Tibial nerve (tissue), 4 donors: ENCODE results near the gene BARHL1. TPM values are rescaled to one million over a fixed set of nuclear protein-coding genes. Genes with fewer than 3 reads are reported as not detected.

ENCODE experiments used
- DNase-seq, 2 donors: peaks; one replicate each; pipeline ENCODE4 v3.0.0-alpha.2; 2019; ENCODE audit warnings: low spot score in 2 of 2
- H3K27ac ChIP-seq, 4 donors: fragments of 200-600 bp; sonication (generic) in 3 of 4; one replicate each; pipeline ENCODE4 v1.5.1; 2017 to 2019; ENCODE audit warnings: mild to moderate bottlenecking in 1 of 4
- H3K27me3 ChIP-seq, 2 donors: fragments of 200-600 bp; sonication (generic) in 1 of 2; one replicate each; pipeline versions ENCODE4 v1.5.1 to v1.6.0; 2017 to 2019
- H3K36me3 ChIP-seq, 3 donors: fragments of 200-600 bp; sonication (generic); one replicate each; pipeline ENCODE4 v1.5.1; 2018 to 2019
- H3K4me1 ChIP-seq, 4 donors: fragments of 200-600 bp; sonication (generic) in 3 of 4; one replicate each; pipeline ENCODE4 v1.5.1; 2017 to 2019
- H3K4me3 ChIP-seq, 4 donors: fragments of 200-600 bp; sonication (generic) in 3 of 4; one replicate each; pipeline ENCODE4 v1.5.1; 2017 to 2019; ENCODE audit warnings: mild to moderate bottlenecking in 1 of 4, moderate library complexity in 1 of 4
- H3K9me3 ChIP-seq, 4 donors: fragments of 200-600 bp; sonication (generic) in 3 of 4; one replicate each; pipeline ENCODE4 v1.5.1; 2017 to 2019
- CTCF ChIP-seq, 5 experiments: fragments of 200-600 bp in 3 of 5; fragments of 450-650 bp in 2 of 5; sonication (generic) in 3 of 5; IDR thresholded peaks; one replicate each; pipeline ENCODE4 v1.5.1; 2016 to 2019; ENCODE audit warnings: antibody characterized with exemption in 5 of 5, mild to moderate bottlenecking in 3 of 5, moderate library complexity in 2 of 5
- EP300 ChIP-seq, 2 donors: sonication (generic); formaldehyde crosslinking; IDR thresholded peaks; one replicate each; pipeline ENCODE4 v1.6.1; 2017; ENCODE audit warnings: antibody characterized with exemption in 2 of 2, mild to moderate bottlenecking in 1 of 2
- POLR2A ChIP-seq, 2 donors: fragments of 450-650 bp; IDR thresholded peaks; one replicate each; pipeline ENCODE4 v1.6.1; 2017; ENCODE audit warnings: antibody characterized with exemption in 2 of 2, mild to moderate bottlenecking in 2 of 2, moderate library complexity in 2 of 2
- WGBS, 2 donors: methylation state at CpG; one replicate each; pipeline ENCODE4 v1.1.5; 2018; 5-methylcytosine and 5-hydroxymethylcytosine counted together
- total RNA-seq, 4 donors: library from RNA; depleted of rRNA; stranded (reverse); fragments of >200 nt; gene quantifications; one replicate each; pipeline ENCODE4 v1.1.0, GENCODE V29; 2016

The BARHL1 gene
- total RNA-seq, 4 donors from 2014 or later, result not detected

GRCh38 chr9:132579427-132579798, 3.0 kb upstream of the BARHL1 start:
- peaks cover 0 to 29% (median 2%) of the 10 kb centered on the region in 4 donors for H3K4me1 ChIP-seq
- H3K4me3 ChIP-seq, result no peak overlapping the region
- DNase-seq, result no peak
- H3K36me3 ChIP-seq, result no peaks in the 10 kb centered on the region
- H3K9me3 ChIP-seq, result no peaks in the 10 kb centered on the region
- no peak for TF ChIP-seq EP300 (IDR thresholded peaks at IDR 0.05)
- TF ChIP-seq CTCF (IDR thresholded peaks at IDR 0.05), result no peak
- TF ChIP-seq POLR2A (IDR thresholded peaks at IDR 0.05), result no peak
- peaks cover 6 to 97% of the 10 kb centered on the region in 2 donors for H3K27me3 ChIP-seq
- H3K27ac ChIP-seq, result no peak overlapping the region
- WGBS, 2 donors, result 5 to 6% methylated on average over 15 of the region's 15 CpGs

GRCh38 chr9:132582786-132583583, 579 bp downstream of the BARHL1 start:
- H3K27me3 ChIP-seq, result peaks cover 6 to 100% of the 10 kb centered on the region in 2 donors
- no peak overlapping the region for H3K27ac ChIP-seq
- H3K4me3 ChIP-seq, result no peak overlapping the region
- TF ChIP-seq CTCF (IDR thresholded peaks at IDR 0.05), result no peak
- no peak for TF ChIP-seq POLR2A (IDR thresholded peaks at IDR 0.05)
- no peak for TF ChIP-seq EP300 (IDR thresholded peaks at IDR 0.05)
- no peak for DNase-seq
- H3K36me3 ChIP-seq, result no peaks in the 10 kb centered on the region
- 8 to 9% methylated on average over 23 to 32 of the region's 37 CpGs for WGBS, 2 donors
- no peaks in the 10 kb centered on the region for H3K9me3 ChIP-seq
- peaks cover 0 to 37% (median 4%) of the 10 kb centered on the region in 4 donors for H3K4me1 ChIP-seq

- Histone ChIP-seq H3K4me3 (no peak overlapping the region), H3K9me3 (no peaks in the 10 kb centered on the region), H3K27me3 (peaks cover 6 to 100% of the 10 kb centered on the region in 2 donors), H3K36me3 (no peaks in the 10 kb centered on the region), H3K27ac (no peak overlapping the region), H3K4me1 (peaks cover 0 to 41% (median 4%) of the 10 kb centered on the region in 4 donors)
- TF ChIP-seq CTCF (IDR thresholded peaks at IDR 0.05) (no peak), POLR2A (IDR thresholded peaks at IDR 0.05) (no peak), EP300 (IDR thresholded peaks at IDR 0.05) (no peak)
- 4 to 5% methylated on average over 8 of the region's 8 CpGs for WGBS, 2 donors
- no peak for DNase-seq
These were observed 1.3 kb downstream of the BARHL1 start for GRCh38 chr9:132583584-132584304.

GRCh38 chr9:132584601-132585560, 2.5 kb downstream of the BARHL1 start:
- no peak overlapping the region for H3K4me3 ChIP-seq
- no peaks in the 10 kb centered on the region for H3K36me3 ChIP-seq
- peaks cover 0 to 100% of the 10 kb centered on the region in 2 donors for H3K27me3 ChIP-seq
- H3K4me1 ChIP-seq, result peaks cover 0 to 47% (median 4%) of the 10 kb centered on the region in 4 donors
- TF ChIP-seq EP300 (IDR thresholded peaks at IDR 0.05) (no peak), POLR2A (IDR thresholded peaks at IDR 0.05) (no peak), CTCF (IDR thresholded peaks at IDR 0.05) (no peak)
- H3K27ac ChIP-seq, result no peak overlapping the region
- DNase-seq, result no peak
- WGBS, 2 donors, result 7 to 9% methylated on average over 30 of the region's 30 CpGs
- no peaks in the 10 kb centered on the region for H3K9me3 ChIP-seq
